Stimulated activated CD8-positive, alpha-beta memory T cell treated with anti-CD3 and anti-CD28 coated beads, Interleukin-15, amount 100 ng/mL, for 1 hour (primary cell): ENCODE data around the gene GAS7.
"Not testable (repeated sequence)": the region's sequence is repeated elsewhere in the genome, so short reads cannot be mapped to it uniquely, and the experiment has no call there.

Experiments used
- DNase-seq: peaks from one replicate; pipeline ENCODE4 v3.0.0-alpha.2; 2020; ENCODE audit warnings: low read depth

GAS7 gene

GRCh38 chr17:9941305-9941704 is 257.1 kb downstream of the GAS7 start:
- DNase-seq: no peak

- no peak for DNase-seq
Measured at GRCh38 chr17:9940841-9941240, 257.6 kb downstream of the GAS7 start.

GRCh38 chr17:9938764-9939163 is 259.6 kb downstream of the GAS7 start:
- DNase-seq: no peak

GRCh38 chr17:9937901-9938300 is 260.5 kb downstream of the GAS7 start:
- no peak for DNase-seq

GRCh38 chr17:9937241-9937761 is 261.1 kb downstream of the GAS7 start:
- no peak for DNase-seq

GRCh38 chr17:9936095-9936494 is 262.3 kb downstream of the GAS7 start:
- no peak for DNase-seq

- no peak for DNase-seq
Measured at GRCh38 chr17:9935408-9935807, 263.0 kb downstream of the GAS7 start.

GRCh38 chr17:9934331-9934730 is 264.1 kb downstream of the GAS7 start:
- DNase-seq: no peak

- DNase-seq: no peak
Measured at GRCh38 chr17:9932491-9932890, 265.9 kb downstream of the GAS7 start.

GRCh38 chr17:9931144-9931741 is 267.2 kb downstream of the GAS7 start:
- no peak for DNase-seq

- no peak for DNase-seq
Measured at GRCh38 chr17:9929871-9930270, 268.5 kb downstream of the GAS7 start.

- DNase-seq: no peak
Measured at GRCh38 chr17:9928601-9929333, 269.6 kb downstream of the GAS7 start.

- DNase-seq: no peak
Measured at GRCh38 chr17:9926150-9926804, 272.1 kb downstream of the GAS7 start.

- DNase-seq: no peak
Measured at GRCh38 chr17:9925457-9925856, 272.9 kb downstream of the GAS7 start.

GRCh38 chr17:9924735-9925191 is 273.6 kb downstream of the GAS7 start:
- no peak for DNase-seq

- no peak for DNase-seq
Measured at GRCh38 chr17:9922012-9922848, 276.2 kb downstream of the GAS7 start.

GRCh38 chr17:9921216-9921615 is 277.2 kb downstream of the GAS7 start:
- DNase-seq: not testable (repeated sequence)

- no peak for DNase-seq
Measured at GRCh38 chr17:9918804-9919352, 279.5 kb downstream of the GAS7 start.

GRCh38 chr17:9918352-9918751 is 280.1 kb downstream of the GAS7 start:
- DNase-seq: no peak

GRCh38 chr17:9917801-9918200 is 280.6 kb downstream of the GAS7 start:
- no peak for DNase-seq

GRCh38 chr17:9917131-9917530 is 281.3 kb downstream of the GAS7 start:
- no peak for DNase-seq

GRCh38 chr17:9916108-9916507 is 282.3 kb downstream of the GAS7 start:
- DNase-seq: no peak
